HuH-7.5 (cell line): ENCODE results near the gene ARTN.

ENCODE experiments used
- DNase-seq: peaks from one replicate; pipeline ENCODE4 v3.0.0; 2011; ENCODE audit warnings: low spot score

Gene ARTN

GRCh38 chr1:43933386-43934100, at the start of gene ARTN:
Gene ARTN, plus strand, starts transcription at chr1:43933801. Its CDS starts 1,856 bp downstream, at chr1:43935657.
- peak; percentile 46 for DNase-seq

- no peak for DNase-seq
These were observed 48.3 kb upstream of the ARTN start for GRCh38 chr1:43885279-43885801.

GRCh38 chr1:43887748-43888147, 45.9 kb upstream of the ARTN start:
- DNase-seq = no peak

- no peak for DNase-seq
These were observed 42.8 kb upstream of the ARTN start for GRCh38 chr1:43890815-43891214.

GRCh38 chr1:43893006-43893405, 40.6 kb upstream of the ARTN start:
- DNase-seq = no peak

- no peak for DNase-seq
These were observed 34.6 kb upstream of the ARTN start for GRCh38 chr1:43898981-43899380.

GRCh38 chr1:43900386-43900785, 33.2 kb upstream of the ARTN start:
- no peak for DNase-seq

GRCh38 chr1:43901196-43901961, 32.2 kb upstream of the ARTN start:
- DNase-seq = no peak

GRCh38 chr1:43902058-43902831, 31.4 kb upstream of the ARTN start:
- no peak for DNase-seq

- no peak for DNase-seq
These were observed 28.7 kb upstream of the ARTN start for GRCh38 chr1:43904660-43905551.

GRCh38 chr1:43908226-43908625, 25.4 kb upstream of the ARTN start:
- DNase-seq = no peak

GRCh38 chr1:43908858-43909257, 24.7 kb upstream of the ARTN start:
- DNase-seq = no peak

GRCh38 chr1:43910343-43910742, 23.3 kb upstream of the ARTN start:
- no peak for DNase-seq

- no peak for DNase-seq
These were observed 21.0 kb upstream of the ARTN start for GRCh38 chr1:43912607-43913006.

- DNase-seq = no peak
These were observed 20.5 kb upstream of the ARTN start for GRCh38 chr1:43913051-43913501.

- DNase-seq = no peak
These were observed 19.8 kb upstream of the ARTN start for GRCh38 chr1:43913666-43914360.

GRCh38 chr1:43914576-43915525, 18.8 kb upstream of the ARTN start:
- DNase-seq = no peak

GRCh38 chr1:43919906-43920305, 13.7 kb upstream of the ARTN start:
- DNase-seq = no peak

- no peak for DNase-seq
These were observed 12.6 kb upstream of the ARTN start for GRCh38 chr1:43921022-43921421.

GRCh38 chr1:43924516-43924915, 9.1 kb upstream of the ARTN start:
- no peak for DNase-seq
